Mucosa of descending colon (tissue), 3 donors: ENCODE data around the gene IFNGR1. TPM values are rescaled to one million over a fixed set of nuclear protein-coding genes. Genes with fewer than 3 reads are reported as not detected.
"Not testable (repeated sequence)": the region's sequence is repeated elsewhere in the genome, so short reads cannot be mapped to it uniquely, and the experiment has no call there.

ENCODE experiments used
- ATAC-seq: fragments of 200-7000 bp; cut with Tn5 transposase; one replicate; pipeline ENCODE4 v1.9.1; 2020; ENCODE audit warnings: mild to moderate bottlenecking, moderate library complexity
- DNase-seq, 3 donors: peaks; one replicate each; pipeline ENCODE4 v3.0.0-alpha.2; 2020
- H3K36me3 ChIP-seq: fragments of 200-600 bp; one replicate; pipeline ENCODE4 v1.8.0; 2021; ENCODE audit warnings: low read depth, mild to moderate bottlenecking
- H3K4me1 ChIP-seq: fragments of 200-600 bp; one replicate; pipeline ENCODE4 v1.8.0; 2021; ENCODE audit warnings: low read depth, mild to moderate bottlenecking
- H3K4me3 ChIP-seq: fragments of 200-600 bp; one replicate; pipeline ENCODE4 v1.8.0; 2021; ENCODE audit warnings: mild to moderate bottlenecking
- H3K9me3 ChIP-seq: fragments of 200-600 bp; one replicate; pipeline ENCODE4 v1.8.0; 2021; ENCODE audit warnings: mild to moderate bottlenecking
- CTCF ChIP-seq: fragments of 200-600 bp; IDR thresholded peaks from one replicate; pipeline ENCODE4 v1.8.0; 2022; ENCODE audit warnings: antibody characterized with exemption, mild to moderate bottlenecking
- intact Hi-C, 2 donors: fragments of 100-400 bp; cut with DNase I in 1 of 2; cut with micrococcal nuclease in 1 of 2; formaldehyde crosslinking; loops; one replicate each; pipeline versions ENCODE4 v1.11.0 to v1.11.1; 2022; cut with DNase I, micrococcal nuclease
- total RNA-seq, 3 donors: library from RNA; stranded (reverse); fragmentation: NEBNext Ultra II Directional in 2 of 3; extraction: Animal tissue kit (Norgen Biotek cat#: 25700) in 2 of 3; gene quantifications; one replicate each; pipeline versions ENCODE4 v1.2.1 to v1.2.4, GENCODE V29; 2021 to 2023
- donor health status: DM: no; HTN: no; CAD: no; lungs with moderate emphysema.
- donor health status: DM: no; HTN: no; CAD: no.
- donor health status: DM: no; HTN: yes; CAD: no.

IFNGR1 gene
- total RNA-seq, 3 donors from 2014 or later = 77.1 to 133 (median 97.6) TPM

- H3K4me1 ChIP-seq = peaks cover 10% of the 10 kb centered on the region
- H3K4me3 ChIP-seq = no peak overlapping the region
- no peak for ATAC-seq
- intact Hi-C loops = no loop called here
- DNase-seq = no peak
- H3K9me3 ChIP-seq = no peaks in the 10 kb centered on the region
- H3K36me3 ChIP-seq = no peaks in the 10 kb centered on the region
- TF ChIP-seq CTCF = no peak
Measured at GRCh38 chr6:137210903-137211302, 8.3 kb downstream of the IFNGR1 start.

GRCh38 chr6:137208279-137208678, 10.9 kb downstream of the IFNGR1 start:
- intact Hi-C loops = no loop called here
- DNase-seq = no peak
- Histone ChIP-seq H3K36me3 (no peaks in the 10 kb centered on the region), H3K4me1 (peaks cover 5% of the 10 kb centered on the region), H3K9me3 (no peaks in the 10 kb centered on the region), H3K4me3 (no peak overlapping the region)
- no peak for TF ChIP-seq CTCF
- no peak for ATAC-seq

- not testable (repeated sequence) for ATAC-seq, H3K9me3 ChIP-seq, H3K4me1 ChIP-seq
Measured at GRCh38 chr6:137207457-137207856, 11.7 kb downstream of the IFNGR1 start.

GRCh38 chr6:137206577-137206976, 12.6 kb downstream of the IFNGR1 start:
- Histone ChIP-seq H3K4me1 (no peaks in the 10 kb centered on the region), H3K36me3 (no peaks in the 10 kb centered on the region), H3K4me3 (no peak overlapping the region), H3K9me3 (no peaks in the 10 kb centered on the region)
- no peak for TF ChIP-seq CTCF
- intact Hi-C loops = no loop called here
- ATAC-seq (no peak), DNase-seq (no peak)

More at GRCh38 chr6:137207457-137207856, 11.7 kb downstream of the IFNGR1 start:
- DNase-seq, H3K4me3 ChIP-seq, intact Hi-C loops, H3K36me3 ChIP-seq: not testable (repeated sequence)

- Histone ChIP-seq H3K4me1 (no peaks in the 10 kb centered on the region), H3K4me3 (no peak overlapping the region), H3K36me3 (no peaks in the 10 kb centered on the region), H3K9me3 (no peaks in the 10 kb centered on the region)
- TF ChIP-seq CTCF = no peak
- intact Hi-C loops = no loop called here
- ATAC-seq = no peak
- DNase-seq = no peak
Measured at GRCh38 chr6:137203256-137203655, 15.9 kb downstream of the IFNGR1 start.

- DNase-seq (no peak), ATAC-seq (no peak)
- intact Hi-C loops = no loop called here
Measured at GRCh38 chr6:137202078-137202477, 17.1 kb downstream of the IFNGR1 start.

More at GRCh38 chr6:137202078-137202477, 17.1 kb downstream of the IFNGR1 start:
- Histone ChIP-seq H3K36me3 (no peaks in the 10 kb centered on the region), H3K9me3 (no peaks in the 10 kb centered on the region), H3K4me1 (no peaks in the 10 kb centered on the region), H3K4me3 (no peak overlapping the region)
- no peak for TF ChIP-seq CTCF
